WTC11 (cell line): ENCODE measurements around the gene KCND3.

ENCODE experiments used
- ATF6 ChIP-seq: sonication (generic); formaldehyde crosslinking; IDR thresholded peaks from 2 replicates; pipeline ENCODE4 v1.8.1; 2023; ENCODE audit warnings: mild to moderate bottlenecking, missing genetic modification reagents
- CREB1 ChIP-seq: sonication (generic); formaldehyde crosslinking; IDR thresholded peaks from 2 replicates; pipeline ENCODE4 v1.8.0; 2023; ENCODE audit warnings: mild to moderate bottlenecking, missing genetic modification reagents
- CTCF ChIP-seq: fragments of 200-600 bp; IDR thresholded peaks from 2 replicates; pipeline ENCODE4 v1.8.0; 2022; ENCODE audit warnings: antibody characterized with exemption
- GRHL2 ChIP-seq: fragments of 250-450 bp; sonication (Bioruptor Pico); IDR thresholded peaks from 2 replicates; pipeline ENCODE4 v1.8.0; 2022; ENCODE audit warnings: mild to moderate bottlenecking, moderate library complexity; ENCODE audit not compliant: insufficient replicate concordance, severe bottlenecking
- SP1 ChIP-seq: sonication (generic); formaldehyde crosslinking; conservative IDR thresholded peaks from 2 replicates; pipeline ENCODE4 v1.8.1; 2022; ENCODE audit warnings: missing genetic modification reagents

GRCh38 chr1:111739194-111739924 lies 250.1 kb downstream of the KCND3 start, which contains the start of gene INKA2:
- TF ChIP-seq CTCF (no peak), SP1 (CRISPR knock-in tag) (peak; percentile 56; the same call in 1 of the 2 replicates), GRHL2 (CRISPR knock-in tag) (no peak), CREB1 (CRISPR knock-in tag) (no peak), ATF6 (CRISPR knock-in tag) (peak; percentile 44; the same call in 1 of the 2 replicates)
